Putamen (tissue), 1 donor: Measurements from ENCODE around the gene NOM1.
"Not testable (repeated sequence)": the region's sequence is repeated elsewhere in the genome, so short reads cannot be mapped to it uniquely, and the experiment has no call there.

Experiments
- DNase-seq: peaks from one replicate; pipeline ENCODE4 v3.0.0-alpha.2; 2016; ENCODE audit warnings: low spot score

NOM1 gene, protein sequence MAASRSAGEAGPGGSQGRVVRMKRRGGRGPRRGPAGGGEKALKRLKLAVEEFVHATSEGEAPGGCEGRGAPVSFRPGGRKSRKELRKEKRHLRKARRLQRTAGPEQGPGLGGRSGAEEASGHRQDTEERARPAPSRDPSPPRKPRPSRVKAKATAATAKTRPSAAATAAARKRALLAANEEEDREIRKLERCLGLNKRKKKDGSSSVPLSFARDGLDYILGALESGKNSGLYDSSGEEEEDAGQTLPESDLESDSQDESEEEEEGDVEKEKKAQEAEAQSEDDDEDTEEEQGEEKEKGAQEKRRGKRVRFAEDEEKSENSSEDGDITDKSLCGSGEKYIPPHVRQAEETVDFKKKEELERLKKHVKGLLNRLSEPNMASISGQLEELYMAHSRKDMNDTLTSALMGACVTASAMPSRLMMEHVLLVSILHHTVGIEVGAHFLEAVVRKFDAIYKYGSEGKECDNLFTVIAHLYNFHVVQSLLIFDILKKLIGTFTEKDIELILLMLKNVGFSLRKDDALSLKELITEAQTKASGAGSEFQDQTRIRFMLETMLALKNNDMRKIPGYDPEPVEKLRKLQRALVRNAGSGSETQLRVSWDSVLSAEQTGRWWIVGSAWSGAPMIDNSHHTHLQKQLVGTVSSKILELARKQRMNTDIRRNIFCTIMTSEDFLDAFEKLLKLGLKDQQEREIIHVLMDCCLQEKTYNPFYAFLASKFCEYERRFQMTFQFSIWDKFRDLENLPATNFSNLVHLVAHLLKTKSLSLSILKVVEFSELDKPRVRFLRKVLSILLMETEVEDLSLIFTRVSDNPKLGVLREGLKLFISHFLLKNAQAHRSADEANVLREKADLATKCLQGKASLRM

DNA sequence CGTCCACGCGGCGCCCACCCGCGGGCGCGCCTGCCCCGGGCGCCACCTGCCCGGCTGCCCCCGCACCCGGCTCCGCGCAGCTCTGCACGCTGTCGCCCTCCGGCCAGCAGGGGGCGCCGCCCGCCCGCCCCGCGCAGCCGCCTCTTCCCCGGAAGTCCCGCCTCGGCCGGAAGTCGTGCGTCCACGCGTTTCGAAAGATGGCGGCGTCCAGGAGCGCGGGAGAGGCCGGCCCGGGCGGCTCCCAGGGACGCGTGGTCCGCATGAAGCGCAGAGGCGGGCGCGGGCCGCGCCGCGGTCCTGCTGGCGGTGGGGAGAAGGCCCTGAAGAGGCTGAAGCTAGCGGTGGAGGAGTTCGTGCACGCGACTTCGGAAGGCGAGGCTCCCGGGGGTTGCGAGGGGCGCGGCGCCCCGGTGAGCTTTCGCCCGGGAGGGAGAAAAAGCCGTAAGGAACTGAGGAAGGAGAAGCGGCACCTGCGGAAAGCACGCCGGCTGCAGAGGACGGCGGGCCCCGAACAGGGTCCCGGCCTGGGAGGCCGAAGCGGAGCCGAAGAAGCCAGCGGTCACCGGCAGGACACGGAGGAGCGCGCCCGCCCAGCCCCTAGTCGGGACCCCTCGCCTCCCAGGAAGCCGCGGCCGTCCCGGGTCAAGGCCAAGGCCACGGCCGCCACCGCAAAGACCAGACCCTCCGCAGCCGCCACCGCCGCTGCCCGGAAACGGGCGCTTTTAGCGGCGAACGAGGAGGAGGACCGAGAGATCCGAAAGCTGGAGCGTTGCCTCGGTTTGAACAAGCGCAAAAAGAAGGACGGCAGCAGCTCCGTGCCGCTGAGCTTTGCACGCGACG lies at the start of gene NOM1:
Gene NOM1, plus strand, starts transcription at position 172 of the 840 bp plus-strand sequence. Its CDS starts 26 bp downstream, at position 198.
- peak; percentile 83 for DNase-seq

DNA sequence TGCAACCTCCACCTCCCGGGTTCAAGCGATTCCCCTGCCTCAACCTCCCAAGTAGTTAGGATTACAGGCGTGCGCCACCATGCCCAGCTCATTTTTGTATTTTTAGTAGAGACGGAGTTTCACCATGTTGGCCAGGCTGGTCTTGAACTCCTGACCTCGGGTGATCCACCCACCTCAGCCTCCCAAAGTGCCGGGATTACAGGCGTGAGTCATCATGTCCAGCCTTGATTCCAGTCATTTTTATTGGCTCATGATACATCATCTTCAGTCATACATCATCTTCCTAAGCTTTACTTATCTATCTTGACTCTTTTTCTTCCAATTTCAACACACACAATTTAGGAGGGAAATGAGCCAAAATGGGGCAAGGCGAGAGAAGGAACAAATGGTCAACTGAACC lies 49.4 kb upstream of the NOM1 start:
- DNase-seq = not testable (repeated sequence)

DNA sequence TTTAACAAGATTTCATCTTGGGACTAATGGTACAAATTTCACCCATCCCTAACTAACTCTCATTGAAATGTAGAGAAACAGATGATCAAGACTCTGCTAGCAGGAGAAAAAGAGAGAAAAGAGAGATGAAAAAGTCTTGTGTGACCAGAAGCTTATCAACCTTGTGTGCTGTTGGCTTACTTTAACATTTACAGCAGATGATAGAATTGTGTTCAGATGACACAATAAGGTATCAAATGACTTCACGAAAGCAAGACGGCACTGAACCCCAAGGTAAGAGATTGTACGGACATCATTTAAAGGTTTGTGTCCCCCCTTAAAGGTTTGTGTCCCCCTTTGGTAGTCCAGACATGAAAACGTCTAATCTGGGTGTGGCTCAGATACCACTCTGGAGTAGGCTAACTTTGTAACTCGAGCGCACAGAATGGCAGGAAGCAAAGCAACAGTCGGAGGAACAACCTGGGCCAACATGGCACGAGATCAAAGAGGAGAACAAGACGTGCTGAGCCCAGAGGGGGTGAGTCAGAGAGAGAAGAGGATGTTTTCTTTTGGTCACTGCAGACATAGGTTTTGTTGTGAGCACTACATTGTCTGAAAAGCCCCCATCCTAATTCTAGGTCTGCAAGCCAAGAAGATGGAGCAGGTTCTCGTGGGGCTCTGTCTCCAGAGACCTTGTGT lies 46.1 kb upstream of the NOM1 start:
- DNase-seq = no peak

DNA sequence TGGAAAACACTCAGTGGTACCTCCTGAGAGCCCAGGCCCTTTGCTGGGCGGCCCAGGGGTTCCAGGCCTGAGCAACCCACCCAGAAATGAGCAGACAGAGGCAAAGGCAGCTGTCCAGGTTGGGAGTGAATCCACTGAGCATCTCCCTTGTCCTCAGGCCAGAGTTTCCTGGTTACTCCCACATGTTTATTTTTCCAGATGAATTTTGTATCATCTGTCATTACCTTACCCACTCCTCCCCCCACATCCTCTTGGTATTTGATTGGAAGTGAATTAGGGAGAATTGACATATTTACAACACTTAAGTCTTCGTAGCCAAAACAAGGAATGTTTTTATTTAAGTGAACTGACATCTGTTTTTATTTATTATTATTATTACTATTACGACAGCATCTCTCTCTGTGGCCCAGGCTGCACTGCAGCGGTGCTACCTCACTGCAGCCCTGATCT lies 43.3 kb upstream of the NOM1 start:
- no peak for DNase-seq

DNA sequence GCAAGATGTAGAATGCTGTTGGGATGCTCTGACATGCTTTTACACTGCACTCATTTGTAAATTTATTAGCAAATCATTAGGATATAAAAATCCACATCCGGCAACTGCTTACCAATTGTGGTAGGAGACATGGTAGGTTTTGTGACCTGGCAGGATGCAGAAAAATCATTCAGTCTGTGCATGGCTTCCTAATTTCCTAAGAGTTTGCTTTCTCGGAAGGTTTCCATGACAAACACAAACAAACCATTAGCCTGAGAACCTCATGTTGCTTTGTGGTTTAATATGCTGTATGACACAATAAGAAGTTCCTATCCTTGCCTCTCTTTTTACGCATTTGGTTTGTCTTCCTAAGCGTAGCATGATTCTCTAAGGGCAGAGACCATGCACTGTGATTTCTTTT lies 41.9 kb upstream of the NOM1 start:
- no peak for DNase-seq

DNA sequence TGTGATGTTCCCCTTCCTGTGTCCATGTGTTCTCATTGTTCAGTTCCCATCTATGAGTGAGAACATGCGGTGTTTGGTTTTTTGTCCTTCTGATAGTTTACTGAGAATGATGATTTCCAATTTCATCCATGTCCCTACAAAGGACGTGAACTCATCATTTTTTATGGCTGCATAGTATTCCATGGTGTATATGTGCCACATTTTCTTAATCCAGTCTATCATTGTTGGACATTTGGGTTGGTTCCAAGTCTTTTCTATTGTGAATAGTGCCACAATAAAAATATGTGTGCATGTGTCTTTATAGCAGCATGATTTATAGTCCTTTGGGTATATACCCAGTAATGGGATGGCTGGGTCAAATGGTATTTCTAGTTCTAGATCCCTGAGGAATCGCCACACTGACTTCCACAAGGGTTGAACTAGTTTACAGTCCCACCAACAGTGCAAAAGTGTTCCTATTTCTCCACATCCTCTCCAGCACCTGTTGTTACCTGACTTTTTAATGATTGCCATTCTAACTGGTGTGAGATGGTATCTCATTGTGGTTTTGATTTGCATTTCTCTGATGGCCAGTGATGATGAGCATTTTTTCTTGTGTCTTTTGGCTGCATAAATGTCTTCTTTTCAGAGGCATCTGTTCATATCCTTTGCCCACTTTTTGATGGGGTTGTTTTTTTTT lies 39.8 kb upstream of the NOM1 start:
- not testable (repeated sequence) for DNase-seq

DNA sequence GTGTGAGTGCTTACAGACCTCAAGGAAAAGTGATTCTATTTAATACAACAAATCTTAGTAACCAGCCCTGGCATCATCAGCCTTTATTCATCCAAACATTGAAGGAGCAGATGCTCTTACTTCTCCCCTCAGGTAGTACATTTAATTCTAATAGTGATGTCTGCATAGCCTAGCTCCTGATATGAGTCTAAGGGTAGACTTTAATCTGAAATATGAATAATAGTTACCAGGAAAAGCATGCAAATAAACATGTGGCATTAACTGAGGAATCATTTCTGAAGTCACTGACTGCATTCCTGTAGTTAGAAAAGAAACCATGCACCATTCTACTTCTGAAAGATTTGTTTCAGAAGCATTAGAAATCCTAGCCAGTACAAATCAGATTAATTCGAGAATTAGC lies 30.9 kb upstream of the NOM1 start:
- no peak for DNase-seq

DNA sequence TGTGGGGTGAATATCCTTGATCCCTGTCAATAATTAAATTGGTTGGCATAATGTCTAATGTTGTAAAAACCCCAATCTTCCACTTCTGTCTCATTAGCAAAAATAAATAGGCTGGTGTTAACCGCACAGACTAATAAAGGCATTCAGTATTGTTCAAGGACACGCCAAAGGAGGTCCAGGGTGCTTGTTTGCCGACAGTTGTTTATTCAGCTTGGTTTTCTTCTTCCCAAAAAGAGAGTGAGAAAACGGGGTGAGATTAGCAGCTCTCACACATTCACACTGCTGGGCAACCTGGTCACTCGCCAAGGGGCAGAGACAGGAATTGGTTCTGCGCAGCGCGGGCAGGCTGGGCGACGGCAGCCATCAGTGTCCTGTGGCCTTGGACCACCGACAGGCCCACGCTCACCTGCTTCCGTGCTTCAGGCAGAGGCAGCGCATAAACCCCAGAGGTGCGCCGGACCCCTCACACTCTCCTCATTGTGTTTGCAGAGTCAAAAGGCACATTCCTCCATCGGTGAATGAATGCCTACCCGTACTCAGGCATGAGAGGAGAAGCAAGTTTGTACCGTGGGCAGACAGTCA lies 30.3 kb upstream of the NOM1 start:
- DNase-seq = no peak

DNA sequence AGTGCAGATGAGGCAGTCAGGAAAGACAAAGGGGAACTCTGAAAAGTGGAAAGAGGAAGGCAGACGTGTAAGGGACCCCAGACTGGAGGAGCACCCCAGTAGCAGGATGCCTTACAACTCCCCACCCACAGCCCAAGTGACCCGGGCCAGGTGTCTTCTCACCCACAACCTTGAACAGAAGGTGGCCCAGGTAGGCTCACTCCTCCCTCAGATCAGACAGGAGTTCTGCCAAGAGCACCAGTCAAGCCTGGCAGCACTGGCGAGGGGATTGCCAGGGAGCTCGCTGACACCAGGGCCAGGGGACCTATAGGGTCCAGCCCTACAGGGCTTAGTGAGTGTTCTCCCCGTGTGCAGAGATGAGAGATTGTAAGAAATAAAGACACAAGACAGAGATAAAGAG lies 29.4 kb upstream of the NOM1 start:
- DNase-seq = no peak

DNA sequence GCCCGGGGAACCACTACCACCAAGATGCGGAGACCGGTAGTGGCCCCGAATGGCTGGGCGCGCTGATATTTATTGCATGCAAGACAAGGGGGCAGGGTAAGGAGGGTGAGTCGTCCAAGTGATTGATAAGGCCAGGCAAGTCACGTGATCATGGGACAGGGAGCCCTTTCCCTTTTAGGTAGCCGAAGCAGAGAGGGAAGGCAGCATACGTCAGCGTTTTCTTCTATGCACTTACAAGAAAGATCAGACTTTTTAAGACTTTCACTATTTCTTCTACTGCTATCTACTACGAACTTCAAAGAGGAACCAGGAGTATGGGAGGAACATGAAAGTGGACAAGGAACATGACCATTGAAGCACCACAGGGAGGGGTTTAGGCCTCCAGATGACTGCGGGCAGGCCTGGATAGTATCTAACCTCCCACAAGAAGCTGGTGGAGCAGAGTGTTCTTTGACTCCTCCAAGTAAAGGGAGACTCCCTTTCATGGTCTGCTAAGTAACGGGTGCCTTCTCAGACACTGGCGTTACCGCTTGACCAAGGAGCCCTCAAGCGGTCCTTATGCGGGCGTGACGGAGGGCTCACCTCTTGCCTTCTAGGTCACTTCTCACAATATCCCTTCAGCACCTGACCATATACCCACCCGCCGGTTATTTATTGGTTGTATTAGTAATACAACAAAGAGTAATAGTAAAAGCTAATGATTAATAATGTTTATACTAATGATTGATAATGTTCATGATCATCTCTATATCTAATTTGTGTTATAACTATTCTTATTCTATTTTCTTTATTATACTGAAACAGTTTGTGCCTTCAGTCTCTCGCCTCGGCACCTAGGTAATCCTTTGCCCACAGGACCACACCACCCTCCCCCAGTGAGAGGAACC lies 28.8 kb upstream of the NOM1 start:
- DNase-seq = not testable (repeated sequence)

DNA sequence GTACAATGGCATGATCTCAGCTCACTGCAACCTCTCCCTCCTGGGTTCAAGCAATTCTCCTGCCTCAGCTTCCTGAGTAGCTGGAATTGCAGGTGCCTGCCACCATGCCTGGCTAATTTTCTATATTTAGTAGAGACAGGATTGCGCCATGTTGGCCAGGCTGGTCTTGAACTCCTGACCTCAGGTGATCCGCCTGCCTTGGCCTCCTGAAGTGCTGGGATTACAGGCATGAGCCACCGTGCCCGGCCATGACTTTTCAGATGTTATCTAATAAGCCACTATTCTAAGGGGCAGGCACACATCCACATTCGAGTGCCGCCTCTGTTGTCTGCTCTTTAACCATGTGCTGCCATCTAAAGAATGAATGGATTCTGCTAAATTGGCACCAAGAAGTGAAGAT lies 27.2 kb upstream of the NOM1 start:
- not testable (repeated sequence) for DNase-seq

DNA sequence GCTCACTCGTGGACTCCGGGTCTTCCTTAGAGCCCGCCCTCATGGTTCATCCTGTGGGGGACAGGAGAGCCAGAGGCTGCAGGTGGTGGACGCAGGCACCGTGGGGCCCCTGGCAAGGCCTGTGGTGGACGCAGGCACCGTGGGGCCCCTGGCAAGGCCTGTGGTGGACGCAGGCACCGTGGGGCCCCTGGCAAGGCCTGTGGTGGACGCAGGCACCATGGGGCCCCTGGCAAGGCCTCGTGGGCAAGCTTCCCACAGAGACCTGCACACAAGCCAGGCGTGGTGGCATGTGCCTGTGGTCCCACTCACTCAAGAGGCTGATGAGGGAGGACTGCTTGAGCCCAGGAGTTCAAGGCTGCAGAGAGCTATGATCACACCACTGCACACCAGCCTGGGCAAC lies 23.7 kb upstream of the NOM1 start:
- not testable (repeated sequence) for DNase-seq

DNA sequence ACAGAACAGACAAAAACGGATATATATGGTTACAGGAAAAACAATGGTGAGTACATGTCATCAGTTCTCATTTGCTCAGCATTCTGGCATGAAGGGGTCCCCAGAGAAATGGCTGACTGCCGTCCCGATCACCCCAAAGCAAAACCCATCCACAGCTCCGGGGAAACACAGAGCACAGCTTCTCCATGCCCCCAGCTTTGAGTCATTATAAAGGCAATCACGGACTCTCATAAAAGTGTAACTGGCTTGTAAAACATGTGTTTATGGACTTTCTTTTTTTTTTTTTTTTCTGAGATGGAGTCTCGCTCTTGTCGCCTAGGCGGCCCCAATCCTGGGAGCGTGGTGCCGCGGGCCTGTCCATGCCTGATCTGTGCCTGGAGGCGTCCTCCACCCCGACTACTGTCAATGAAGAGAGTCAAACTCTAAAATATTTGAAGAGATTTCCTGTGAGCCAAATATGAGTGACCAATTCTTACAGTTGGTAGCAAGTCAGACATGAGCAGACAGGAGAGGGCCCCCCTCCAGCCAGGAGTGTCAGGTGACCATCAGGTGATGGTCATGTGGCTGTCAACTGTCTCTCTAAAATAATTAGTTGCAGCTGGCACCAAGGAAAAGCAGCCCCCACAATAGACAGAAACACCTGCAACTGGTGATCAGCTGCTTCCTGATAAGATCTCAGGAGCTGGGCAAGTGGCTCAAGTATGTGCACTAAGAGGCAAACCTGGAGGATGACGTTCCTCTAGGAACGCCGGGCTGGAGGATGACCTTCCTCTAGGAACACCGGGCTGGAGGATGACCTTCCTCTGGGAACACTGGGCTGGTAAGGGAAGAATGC lies 21.7 kb upstream of the NOM1 start:
- no peak for DNase-seq

DNA sequence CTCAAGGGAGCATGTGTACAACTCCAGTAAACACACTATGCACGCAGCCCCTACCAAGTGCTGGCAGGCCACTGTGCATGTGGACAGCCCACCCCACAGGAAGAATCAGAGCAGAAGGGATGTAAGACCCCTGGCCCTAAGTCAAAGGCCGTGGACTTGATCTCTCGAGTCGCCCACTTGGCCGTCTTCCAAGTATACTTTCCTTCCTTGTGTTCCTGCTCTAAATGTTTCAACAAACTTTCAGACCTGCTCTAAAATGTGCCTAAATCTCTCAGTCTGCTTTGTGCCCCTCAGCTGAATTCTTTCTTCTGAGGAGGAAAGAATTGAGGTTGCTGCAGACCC lies 21.1 kb upstream of the NOM1 start:
- DNase-seq = no peak

DNA sequence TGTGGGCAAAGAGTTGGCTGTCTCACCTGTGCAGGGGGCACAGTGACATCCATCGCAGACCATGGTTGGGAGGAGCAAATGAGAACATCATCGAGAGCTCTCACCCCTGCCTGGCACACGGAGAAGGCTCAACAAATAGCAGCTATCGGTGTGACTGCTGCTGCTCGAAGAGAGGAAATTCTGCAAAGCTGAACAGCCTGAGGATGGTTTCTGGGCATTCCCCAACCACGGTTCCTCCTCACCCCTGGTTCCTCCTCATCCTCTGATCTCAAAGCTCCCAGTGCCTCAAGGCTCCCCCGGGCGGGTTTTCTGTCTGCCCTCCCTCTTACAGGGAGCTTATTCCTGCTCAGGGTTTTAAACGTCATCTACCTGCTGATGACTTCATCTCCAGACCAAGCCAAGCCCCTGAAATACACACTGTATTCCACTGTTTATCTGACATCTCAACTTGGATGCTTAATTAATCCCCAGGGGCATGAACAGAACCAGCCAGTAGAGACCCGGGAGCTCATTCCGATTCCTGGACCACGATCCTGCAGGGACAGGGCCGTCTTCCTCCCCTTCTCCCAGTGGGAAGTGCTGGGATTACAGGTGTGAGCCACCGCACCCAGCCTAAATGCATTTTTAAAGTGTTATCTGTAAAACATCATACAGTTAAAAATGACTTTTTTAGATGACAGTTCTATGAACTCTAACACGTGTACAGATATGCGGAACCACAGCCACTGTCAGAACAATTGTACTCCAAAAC lies 19.5 kb upstream of the NOM1 start:
- DNase-seq = no peak

DNA sequence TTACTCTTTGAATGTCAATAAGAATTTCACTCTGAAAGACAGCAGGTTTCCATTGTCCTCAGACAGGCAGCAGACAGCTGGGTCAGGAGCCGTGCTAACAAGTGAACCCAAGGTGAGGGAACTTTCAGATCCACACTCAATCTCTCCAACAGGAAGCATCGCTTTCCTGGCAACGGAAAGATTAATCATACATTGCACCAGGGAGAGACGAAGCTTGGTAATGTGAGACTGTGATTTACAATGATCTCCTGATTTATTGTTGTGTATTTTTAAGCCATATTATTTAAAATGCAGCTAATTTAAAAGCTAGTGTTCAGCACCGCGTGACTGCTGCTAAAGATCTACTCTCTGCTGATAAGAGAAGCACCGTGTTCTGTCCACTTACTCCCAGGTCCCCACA lies 17.5 kb upstream of the NOM1 start:
- DNase-seq = no peak

DNA sequence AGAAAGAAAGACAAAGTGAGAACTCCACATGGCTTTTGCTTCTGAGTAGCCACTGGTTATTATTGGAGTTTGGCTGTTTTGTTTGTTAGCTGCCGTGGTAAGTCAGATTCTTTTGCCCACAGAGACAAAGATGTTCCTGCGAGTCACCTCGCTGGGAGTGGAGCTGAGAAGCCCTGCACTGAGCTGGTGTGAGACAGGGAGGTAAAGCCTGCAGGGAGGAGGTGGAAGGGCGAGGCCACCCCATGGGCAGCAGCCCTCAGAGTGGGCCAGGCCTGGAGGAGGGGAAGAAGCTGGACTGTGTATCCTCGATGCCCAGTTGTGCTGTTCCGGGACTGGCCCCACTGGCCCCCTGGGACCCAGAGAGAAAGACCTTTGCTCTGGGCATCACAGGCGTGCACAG lies 14.3 kb upstream of the NOM1 start:
- no peak for DNase-seq

DNA sequence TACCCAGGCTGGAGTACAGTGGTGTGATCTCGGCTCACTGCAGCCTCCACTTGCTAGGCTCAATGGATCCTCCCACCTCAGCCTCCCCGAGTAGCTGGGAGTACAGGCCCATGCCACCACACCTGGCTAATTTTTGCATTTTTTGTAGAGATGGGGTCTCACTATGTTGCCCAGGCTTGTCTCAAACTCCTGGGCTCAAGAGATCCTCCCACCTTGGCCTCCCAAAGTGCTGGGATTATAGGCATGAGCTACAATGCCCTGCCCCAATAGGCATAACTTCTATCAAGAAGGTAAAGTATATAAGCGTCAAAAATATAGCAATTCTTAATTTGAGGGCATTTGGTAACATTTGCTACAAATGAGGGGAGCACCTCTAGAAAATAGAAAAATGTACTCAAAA lies 12.7 kb upstream of the NOM1 start:
- DNase-seq = not testable (repeated sequence)
